Mesothelial cell of epicardium (in vitro differentiated cells): Measurements from ENCODE around the gene TOMM20. TPM values are rescaled to one million over a fixed set of nuclear protein-coding genes. Genes with fewer than 3 reads are reported as not detected.
"Not testable (repeated sequence)": the region's sequence is repeated elsewhere in the genome, so short reads cannot be mapped to it uniquely, and the experiment has no call there.

ENCODE experiments used
- DNase-seq, 2 experiments: peaks; one replicate each; pipeline ENCODE4 v3.0.0; 2021; ENCODE audit warnings: low spot score in 2 of 2; ENCODE audit not compliant: unreplicated experiment in 2 of 2
- H3K27ac Mint-ChIP-seq: 2 replicates; pipeline ENCODE4 v1.8.0; 2021; ENCODE audit warnings: mixed read lengths
- H3K27me3 Mint-ChIP-seq: 2 replicates; pipeline ENCODE4 v1.8.0; 2021; ENCODE audit warnings: low read depth, mixed read lengths
- H3K36me3 Mint-ChIP-seq: 2 replicates; pipeline ENCODE4 v1.8.0; 2021; ENCODE audit warnings: mixed read lengths
- H3K4me1 Mint-ChIP-seq: 2 replicates; pipeline ENCODE4 v1.8.0; 2021; ENCODE audit warnings: mixed read lengths
- H3K4me3 Mint-ChIP-seq: 2 replicates; pipeline ENCODE4 v1.8.0; 2021; ENCODE audit warnings: mild to moderate bottlenecking, moderate library complexity, mixed read lengths
- H3K9me3 Mint-ChIP-seq: 2 replicates; pipeline ENCODE4 v1.8.0; 2021; ENCODE audit warnings: mixed read lengths
- total RNA-seq: library from RNA; stranded (reverse); gene quantifications from 3 replicates; pipeline ENCODE4 v1.2.1, GENCODE V29; 2021
- TF ChIP-seq, protein P1 (sequence below): fragments of 200-600 bp; sonication (generic); IDR thresholded peaks from one replicate; pipeline ENCODE4 v1.5.0; 2021; ENCODE audit warnings: antibody characterized with exemption; ENCODE audit not compliant: unreplicated experiment

The TOMM20 gene
- total RNA-seq, 1 donor from 2014 or later: 166 TPM

GRCh38 chr1:235160957-235161684 is 32.5 kb upstream of the TOMM20 start, which contains the start of gene RBM34:
TSS of gene RBM34 (minus strand) at chr1:235161250. CDS start at chr1:235161226, 24 bp downstream.
- H3K4me1 Mint-ChIP-seq: peaks cover 13% of the 10 kb centered on the region
- peaks cover 2% of the 10 kb centered on the region for H3K36me3 Mint-ChIP-seq
- H3K4me3 Mint-ChIP-seq: peak within 1 kb of the TSS; percentile 93
- H3K9me3 Mint-ChIP-seq: no peaks in the 10 kb centered on the region
- H3K27ac Mint-ChIP-seq: peak within 1 kb of the TSS; percentile 95
- peak; percentile 87 to 95 for DNase-seq
- H3K27me3 Mint-ChIP-seq: no peaks in the 10 kb centered on the region
- TF ChIP-seq, protein P1, sequence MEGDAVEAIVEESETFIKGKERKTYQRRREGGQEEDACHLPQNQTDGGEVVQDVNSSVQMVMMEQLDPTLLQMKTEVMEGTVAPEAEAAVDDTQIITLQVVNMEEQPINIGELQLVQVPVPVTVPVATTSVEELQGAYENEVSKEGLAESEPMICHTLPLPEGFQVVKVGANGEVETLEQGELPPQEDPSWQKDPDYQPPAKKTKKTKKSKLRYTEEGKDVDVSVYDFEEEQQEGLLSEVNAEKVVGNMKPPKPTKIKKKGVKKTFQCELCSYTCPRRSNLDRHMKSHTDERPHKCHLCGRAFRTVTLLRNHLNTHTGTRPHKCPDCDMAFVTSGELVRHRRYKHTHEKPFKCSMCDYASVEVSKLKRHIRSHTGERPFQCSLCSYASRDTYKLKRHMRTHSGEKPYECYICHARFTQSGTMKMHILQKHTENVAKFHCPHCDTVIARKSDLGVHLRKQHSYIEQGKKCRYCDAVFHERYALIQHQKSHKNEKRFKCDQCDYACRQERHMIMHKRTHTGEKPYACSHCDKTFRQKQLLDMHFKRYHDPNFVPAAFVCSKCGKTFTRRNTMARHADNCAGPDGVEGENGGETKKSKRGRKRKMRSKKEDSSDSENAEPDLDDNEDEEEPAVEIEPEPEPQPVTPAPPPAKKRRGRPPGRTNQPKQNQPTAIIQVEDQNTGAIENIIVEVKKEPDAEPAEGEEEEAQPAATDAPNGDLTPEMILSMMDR: no peak

DNA sequence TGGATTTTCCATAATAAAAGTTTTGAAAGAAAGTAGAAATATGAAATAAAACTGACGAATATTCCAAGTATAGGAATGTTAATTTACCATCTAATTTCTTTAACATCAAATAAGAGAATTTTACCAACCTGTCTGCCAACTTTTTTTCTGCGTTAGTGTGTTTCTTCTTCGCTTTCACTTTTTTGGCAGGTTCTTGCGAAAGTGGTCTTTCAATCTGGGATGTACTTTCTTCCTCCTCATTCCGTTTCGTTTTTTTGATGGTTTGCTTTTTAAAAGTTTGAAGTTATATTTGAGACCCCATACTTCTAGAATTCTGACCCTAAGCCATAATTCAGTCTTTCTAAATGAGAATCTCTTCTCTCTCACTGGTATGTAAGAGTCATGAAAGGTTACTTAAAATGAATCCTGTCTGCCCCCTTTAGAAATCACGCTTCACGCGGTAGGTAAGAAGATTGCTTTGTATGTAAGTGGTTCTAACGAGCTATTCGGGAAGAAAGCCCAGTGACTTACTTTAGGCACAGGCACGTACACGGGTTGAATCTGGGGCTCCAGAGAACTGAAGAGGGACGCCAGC is 31.8 kb upstream of the TOMM20 start:
- Mint-ChIP-seq H3K9me3 (no peaks in the 10 kb centered on the region), H3K27me3 (no peaks in the 10 kb centered on the region), H3K4me3 (peak overlapping the region; percentile 93), H3K4me1 (peaks cover 13% of the 10 kb centered on the region), H3K36me3 (peaks cover 2% of the 10 kb centered on the region), H3K27ac (peak overlapping the region; percentile 95)
- TF ChIP-seq, protein P1: no peak
- no peak for DNase-seq

- peak overlapping the region; percentile 91 for H3K27ac Mint-ChIP-seq
- not testable (repeated sequence) for H3K27me3 Mint-ChIP-seq
These were observed 31.3 kb upstream of the TOMM20 start for GRCh38 chr1:235159930-235160329.

DNA sequence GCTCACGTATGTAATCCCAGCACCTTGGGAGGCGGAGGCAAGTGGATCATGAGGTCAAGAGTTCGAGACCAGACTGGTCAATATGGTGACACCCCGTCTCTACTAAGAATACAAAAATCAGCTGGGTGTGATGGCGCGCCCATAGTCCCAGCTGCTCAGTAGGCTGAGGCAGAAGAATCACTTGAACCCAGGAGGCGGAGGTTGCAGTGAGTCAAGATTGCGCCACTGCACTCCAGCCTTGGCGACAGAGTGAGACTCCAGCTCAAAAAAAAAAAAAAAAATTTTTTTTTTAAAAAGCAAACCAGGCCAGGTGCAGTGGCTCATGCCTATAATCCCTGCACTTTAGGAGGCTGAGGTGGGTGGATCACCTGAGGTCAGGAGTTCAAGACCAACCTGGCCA is 30.6 kb upstream of the TOMM20 start:
- H3K4me1 Mint-ChIP-seq: peaks cover 13% of the 10 kb centered on the region
- not testable (repeated sequence) for H3K27ac Mint-ChIP-seq, H3K4me3 Mint-ChIP-seq, H3K27me3 Mint-ChIP-seq, H3K9me3 Mint-ChIP-seq, H3K36me3 Mint-ChIP-seq, DNase-seq

More at GRCh38 chr1:235159930-235160329, 31.3 kb upstream of the TOMM20 start:
- not testable (repeated sequence) for H3K36me3 Mint-ChIP-seq, DNase-seq, H3K9me3 Mint-ChIP-seq
- peak overlapping the region; percentile 93 for H3K4me3 Mint-ChIP-seq
- H3K4me1 Mint-ChIP-seq: peaks cover 13% of the 10 kb centered on the region

DNA sequence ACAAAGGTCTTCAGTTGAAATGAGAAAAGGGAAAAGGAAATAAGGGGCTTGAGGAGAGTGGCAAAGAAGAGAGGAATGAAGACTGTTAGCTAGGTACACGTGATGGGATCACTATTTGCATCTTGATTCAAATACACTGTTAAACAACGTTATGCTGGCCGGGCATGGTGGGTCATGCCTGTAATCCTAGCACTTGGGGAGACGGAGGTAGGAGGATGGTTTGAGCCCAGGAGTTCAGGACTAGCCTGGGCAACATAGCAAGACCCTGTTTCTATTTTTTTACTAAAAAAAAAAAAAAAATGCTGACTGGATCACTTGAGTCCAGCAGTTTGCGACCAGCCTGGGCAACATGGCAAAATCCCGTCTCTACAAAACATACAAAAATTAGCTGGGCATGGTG is 30.0 kb upstream of the TOMM20 start:
- Mint-ChIP-seq H3K27ac (no peak overlapping the region), H3K4me3 (peak overlapping the region; percentile 4), H3K9me3 (no peaks in the 10 kb centered on the region), H3K4me1 (peaks cover 13% of the 10 kb centered on the region), H3K36me3 (peaks cover 10% of the 10 kb centered on the region), H3K27me3 (no peaks in the 10 kb centered on the region)
- no peak for DNase-seq
- TF ChIP-seq, protein P1: no peak

DNA sequence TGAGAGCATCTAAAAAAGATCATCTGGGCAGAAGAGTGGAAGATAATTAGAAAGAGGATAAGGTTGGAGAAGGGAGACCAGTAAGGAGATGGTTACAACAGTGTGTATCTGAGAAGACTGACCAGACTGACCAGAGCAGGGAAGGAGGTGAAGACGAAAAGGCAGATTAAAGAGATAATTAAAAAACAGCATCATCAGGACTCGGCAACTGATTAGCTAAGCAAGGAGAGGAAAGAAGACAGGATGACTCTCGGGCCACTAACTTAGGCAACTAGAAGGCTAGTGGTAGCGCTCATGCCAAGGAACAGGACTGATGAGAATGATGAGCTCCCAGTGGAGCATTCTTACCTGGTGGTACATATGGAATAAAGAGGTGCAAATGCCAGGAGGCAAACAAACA is 28.5 kb upstream of the TOMM20 start:
- H3K4me3 Mint-ChIP-seq: no peak overlapping the region
- DNase-seq: no peak
- TF ChIP-seq, protein P1: no peak
- H3K27me3 Mint-ChIP-seq: no peaks in the 10 kb centered on the region
- no peak overlapping the region for H3K27ac Mint-ChIP-seq
- H3K36me3 Mint-ChIP-seq: peaks cover 14% of the 10 kb centered on the region
- H3K4me1 Mint-ChIP-seq: peaks cover 13% of the 10 kb centered on the region
- no peaks in the 10 kb centered on the region for H3K9me3 Mint-ChIP-seq
